ENCODE data around the gene ABHD17B. TPM values are rescaled to one million over a fixed set of nuclear protein-coding genes. Genes with fewer than 3 reads are reported as not detected.

The ABHD17B gene
- total RNA-seq, 6 donors from 2014 or later = 3.9 to 27.3 (median 12.8) TPM

- 57 to 61% methylated on average over 1 of the region's 1 CpG for WGBS, 2 donors
- Histone ChIP-seq H3K4me3 (no peak overlapping the region), H3K9me3 (no peaks in the 10 kb centered on the region), H3K36me3 (no peaks in the 10 kb centered on the region), H3K27me3 (no peaks in the 10 kb centered on the region), H3K27ac (no peak overlapping the region), H3K4me1 (no peaks in the 10 kb centered on the region)
- ATAC-seq (ENCODE audit: low FRiP score in 2 of 2) (no peak), DNase-seq (no peak)
- TF ChIP-seq CTCF (IDR thresholded peaks at IDR 0.05) = no peak
- no peak for TF ChIP-seq EP300 (IDR thresholded peaks at IDR 0.05)
- TF ChIP-seq POLR2AphosphoS5 (IDR thresholded peaks at IDR 0.05) = no peak
- no peak for TF ChIP-seq POLR2A (IDR thresholded peaks at IDR 0.05)
These were observed 80.1 kb downstream of the ABHD17B start for GRCh38 chr9:71830929-71831328.

- 57 to 65% methylated on average over 3 of the region's 3 CpGs for WGBS, 2 donors
- DNase-seq (no peak), ATAC-seq (ENCODE audit: low FRiP score in 2 of 2) (no peak)
- TF ChIP-seq EP300 (IDR thresholded peaks at IDR 0.05) = no peak
- TF ChIP-seq CTCF (IDR thresholded peaks at IDR 0.05) = no peak
- TF ChIP-seq POLR2A (IDR thresholded peaks at IDR 0.05) = no peak
- no peak for TF ChIP-seq POLR2AphosphoS5 (IDR thresholded peaks at IDR 0.05)
- no peaks in the 10 kb centered on the region for H3K27me3 ChIP-seq
- no peak overlapping the region for H3K4me3 ChIP-seq
- no peaks in the 10 kb centered on the region for H3K36me3 ChIP-seq
- H3K27ac ChIP-seq = no peak overlapping the region
- no peaks in the 10 kb centered on the region for H3K9me3 ChIP-seq
- no peaks in the 10 kb centered on the region for H3K4me1 ChIP-seq
These were observed 80.8 kb downstream of the ABHD17B start for GRCh38 chr9:71830153-71830552.

- Histone ChIP-seq H3K9me3 (no peaks in the 10 kb centered on the region), H3K4me1 (no peaks in the 10 kb centered on the region), H3K27me3 (no peaks in the 10 kb centered on the region), H3K27ac (no peak overlapping the region), H3K36me3 (no peaks in the 10 kb centered on the region), H3K4me3 (no peak overlapping the region)
- DNase-seq (no peak), ATAC-seq (ENCODE audit: low FRiP score in 2 of 2) (no peak)
- no peak for TF ChIP-seq POLR2A (IDR thresholded peaks at IDR 0.05)
- no peak for TF ChIP-seq POLR2AphosphoS5 (IDR thresholded peaks at IDR 0.05)
- TF ChIP-seq EP300 (IDR thresholded peaks at IDR 0.05) = no peak
- no peak for TF ChIP-seq CTCF (IDR thresholded peaks at IDR 0.05)
- WGBS, 2 donors = 42 to 44% methylated on average over 2 of the region's 2 CpGs
These were observed 84.7 kb downstream of the ABHD17B start for GRCh38 chr9:71826279-71826678.

- TF ChIP-seq POLR2A (IDR thresholded peaks at IDR 0.05) (no peak), EP300 (IDR thresholded peaks at IDR 0.05) (no peak)
- H3K27ac ChIP-seq = no peak overlapping the region
- H3K4me3 ChIP-seq = no peak overlapping the region
- DNase-seq = no peak
- H3K27me3 ChIP-seq = no peaks in the 10 kb centered on the region
- no peaks in the 10 kb centered on the region for H3K36me3 ChIP-seq
- WGBS, 2 donors = 75 to 76% methylated on average over 4 of the region's 4 CpGs
- no peaks in the 10 kb centered on the region for H3K9me3 ChIP-seq
- H3K4me1 ChIP-seq = no peaks in the 10 kb centered on the region
- peak in 1 of 2 donors; percentile 36 for ATAC-seq (ENCODE audit: low FRiP score in 2 of 2)
These were observed 86.7 kb downstream of the ABHD17B start for GRCh38 chr9:71824257-71824656.

- Histone ChIP-seq H3K9me3 (no peaks in the 10 kb centered on the region), H3K4me3 (no peak overlapping the region), H3K4me1 (no peaks in the 10 kb centered on the region), H3K36me3 (no peaks in the 10 kb centered on the region), H3K27me3 (no peaks in the 10 kb centered on the region), H3K27ac (no peak overlapping the region)
- DNase-seq (no peak), ATAC-seq (ENCODE audit: low FRiP score in 2 of 2) (no peak)
- TF ChIP-seq CTCF (IDR thresholded peaks at IDR 0.05) = no peak
- TF ChIP-seq POLR2AphosphoS5 (IDR thresholded peaks at IDR 0.05) = no peak
- no peak for TF ChIP-seq POLR2A (IDR thresholded peaks at IDR 0.05)
These were observed 88.1 kb downstream of the ABHD17B start for GRCh38 chr9:71822935-71823334.

Data from upper lobe of left lung (tissue), 6 donors.